Muscle of arm (tissue), 12 donors: ENCODE data around the gene LUZP2. TPM values are rescaled to one million over a fixed set of nuclear protein-coding genes. Genes with fewer than 3 reads are reported as not detected.

Experiments
- DNase-seq: peaks from one replicate; pipeline ENCODE4 v3.0.0-alpha.2; 2013
- polyA plus RNA-seq, 12 donors: library from polyadenylated mRNA; unstranded; fragments of 120-200 nt; gene quantifications; one replicate each; pipeline ENCODE4 v1.2.1, GENCODE V29; 2013; ENCODE audit not compliant: insufficient read length in 12 of 12

LUZP2 gene
- polyA plus RNA-seq, 12 donors, result 0.61 to 1.5 (median 0.85) TPM; not detected in 2

GRCh38 chr11:25094085-25094802 is 597.4 kb downstream of the LUZP2 start:
- DNase-seq, result no peak

GRCh38 chr11:25119416-25119815 is 622.6 kb downstream of the LUZP2 start:
- no peak for DNase-seq
